Keratinocyte (primary cell): ENCODE results near the gene SRRD. TPM values are rescaled to one million over a fixed set of nuclear protein-coding genes. Genes with fewer than 3 reads are reported as not detected.

ENCODE experiments used
- DNase-seq: peaks from one replicate; pipeline ENCODE4 v3.0.0-alpha.2; 2011; ENCODE audit warnings: low read depth, missing footprints, low spot score
- FAIRE-seq: peaks from 2 replicates; lab custom pipeline; 2011; peaks lifted over from hg19 to GRCh38; lab: Jason Lieb, UNC
- H2AFZ ChIP-seq: 2 replicates; pipeline ENCODE4 v1.6.0; 2012; ENCODE audit warnings: low read length, control low read depth, inconsistent platforms; ENCODE audit not compliant: control insufficient read depth
- H3K27ac ChIP-seq: 2 replicates; pipeline ENCODE4 v1.5.1; 2011; ENCODE audit warnings: low read length; ENCODE audit not compliant: control insufficient read depth, insufficient read depth
- H3K27me3 ChIP-seq: 3 replicates; pipeline ENCODE4 v1.6.0; 2011; ENCODE audit warnings: low read length; ENCODE audit not compliant: control insufficient read depth, insufficient read depth; ENCODE audit errors: extremely low read depth
- H3K36me3 ChIP-seq, 2 experiments: 2 replicates in 1 of 2; 3 replicates in 1 of 2; pipeline ENCODE4 v1.5.1; 2011; ENCODE audit warnings: low read length in 2 of 2, mild to moderate bottlenecking in 1 of 2; ENCODE audit not compliant: control insufficient read depth in 2 of 2, insufficient read depth in 2 of 2; ENCODE audit errors: extremely low read depth in 1 of 2
- H3K4me1 ChIP-seq: 3 replicates; pipeline ENCODE4 v1.5.1; 2011; ENCODE audit warnings: low read length; ENCODE audit not compliant: control insufficient read depth, insufficient read depth; ENCODE audit errors: extremely low read depth
- H3K4me2 ChIP-seq: 3 replicates; pipeline ENCODE4 v1.6.0; 2011; ENCODE audit warnings: low read depth, low read length; ENCODE audit not compliant: control insufficient read depth, insufficient read depth; ENCODE audit errors: extremely low read depth
- H3K4me3 ChIP-seq, 3 experiments: fragments of 200-600 bp in 1 of 3; sonication (generic) in 1 of 3; 2 replicates in 2 of 3; 3 replicates in 1 of 3; pipeline ENCODE4 v1.5.1; 2011 to 2016; ENCODE audit warnings: low read length in 3 of 3, mild to moderate bottlenecking in 3 of 3, control low read depth in 2 of 3, inconsistent platforms in 1 of 3, low read depth in 1 of 3, mixed read lengths in 1 of 3, mixed run types in 1 of 3, moderate library complexity in 1 of 3; ENCODE audit not compliant: control insufficient read depth in 2 of 3, insufficient read depth in 2 of 3; ENCODE audit errors: extremely low read depth in 1 of 3
- H3K79me2 ChIP-seq: 2 replicates; pipeline ENCODE4 v1.6.0; 2012; ENCODE audit warnings: low read length; ENCODE audit not compliant: control insufficient read depth, insufficient read depth
- H3K9ac ChIP-seq: 3 replicates; pipeline ENCODE4 v1.6.0; 2011; ENCODE audit warnings: low read length; ENCODE audit not compliant: control insufficient read depth, insufficient read depth; ENCODE audit errors: extremely low read depth
- H3K9me1 ChIP-seq: 3 replicates; pipeline ENCODE4 v1.6.0; 2011; ENCODE audit warnings: low read length; ENCODE audit not compliant: control insufficient read depth, insufficient read depth; ENCODE audit errors: extremely low read depth
- H3K9me3 ChIP-seq: 2 replicates; pipeline ENCODE4 v1.5.1; 2012; ENCODE audit warnings: low read depth, low read length; ENCODE audit not compliant: control insufficient read depth
- H4K20me1 ChIP-seq: 3 replicates; pipeline ENCODE4 v1.6.0; 2011; ENCODE audit warnings: low read length; ENCODE audit not compliant: control insufficient read depth, insufficient read depth; ENCODE audit errors: extremely low read depth
- CTCF ChIP-seq, 3 experiments: IDR thresholded peaks in 1 of 3; conservative IDR thresholded peaks in 1 of 3; optimal IDR thresholded peaks in 1 of 3; 2 replicates in 2 of 3; 3 replicates in 1 of 3; pipeline versions ENCODE3 to v1.5.1; 2011; ENCODE audit warnings: low read length in 3 of 3, mild to moderate bottlenecking in 3 of 3, moderate library complexity in 2 of 3, control low read depth in 1 of 3, inconsistent platforms in 1 of 3; ENCODE audit not compliant: insufficient read depth in 2 of 3; ENCODE audit errors: extremely low read depth in 1 of 3
- EZH2 ChIP-seq: IDR thresholded peaks from one replicate; pipeline ENCODE4 v1.6.1; 2012; ENCODE audit warnings: inconsistent platforms, mild to moderate bottlenecking, low read length, moderate library complexity
- dilution Hi-C: fragments of 300-500 bp; cut with MboI; formaldehyde crosslinking; loops from one replicate; pipeline ENCODE4 v1.7.0; 2020; ENCODE audit warnings: low sequenced_read_pairs; ENCODE audit not compliant: extremely low pct_ligation_motif_present
- polyA plus RNA-seq, 5 experiments: library from polyadenylated mRNA; depleted of rRNA in 3 of 5; stranded (reverse) in 3 of 5; stranded (forward) in 1 of 5; unstranded in 1 of 5; fragments of >200 nt; gene quantifications; 1 replicate in 1 of 5; 2 replicates in 3 of 5; 3 replicates in 1 of 5; pipeline versions ENCODE4 v1.2.1 to v1.2.3, GENCODE V29; 2011 to 2012; ENCODE audit warnings: missing spikeins in 2 of 5, low read depth in 1 of 5, low replicate concordance in 1 of 5

SRRD gene
- polyA plus RNA-seq, 1 donor (not counting 4 experiments of a cell fraction or from before 2014, with no cell fraction given) = 45.0 TPM

- H3K9ac ChIP-seq = no peak overlapping the region
- H3K27me3 ChIP-seq = no peaks in the 10 kb centered on the region
- FAIRE-seq (no peak), DNase-seq (no peak)
- no peaks in the 10 kb centered on the region for H3K36me3 ChIP-seq
- H2AFZ ChIP-seq = no peak overlapping the region
- H3K4me3 ChIP-seq = no peak overlapping the region
- dilution Hi-C loops = no loop called here
- H3K4me1 ChIP-seq = peaks cover 7% of the 10 kb centered on the region
- no peak overlapping the region for H3K27ac ChIP-seq
- no peak overlapping the region for H3K4me2 ChIP-seq
- H3K79me2 ChIP-seq = peaks cover 6% of the 10 kb centered on the region
- no peak for TF ChIP-seq EZH2
- no peak for TF ChIP-seq CTCF (optimal IDR thresholded peaks at IDR 0.05 in 1 of 3, IDR thresholded peaks at IDR 0.05 in 1 of 3, conservative IDR thresholded peaks at IDR 0.05 in 1 of 3; ENCODE audit: extremely low read depth in 1 of 3, insufficient read depth in 2 of 3, low read length in 3 of 3)
- H3K9me1 ChIP-seq = peaks cover 2% of the 10 kb centered on the region
- H4K20me1 ChIP-seq = no peaks in the 10 kb centered on the region
- H3K9me3 ChIP-seq = no peaks in the 10 kb centered on the region
Observed at GRCh38 chr22:26443901-26444690, 39.6 kb upstream of the SRRD start.

- H3K27me3 ChIP-seq = no peaks in the 10 kb centered on the region
- no peak overlapping the region for H3K27ac ChIP-seq
- H3K9me3 ChIP-seq = no peaks in the 10 kb centered on the region
- DNase-seq (no peak), FAIRE-seq (no peak)
- TF ChIP-seq EZH2 = no peak
- TF ChIP-seq CTCF (optimal IDR thresholded peaks at IDR 0.05 in 1 of 3, IDR thresholded peaks at IDR 0.05 in 1 of 3, conservative IDR thresholded peaks at IDR 0.05 in 1 of 3; ENCODE audit: extremely low read depth in 1 of 3, insufficient read depth in 2 of 3, low read length in 3 of 3) = no peak
- peaks cover 2% of the 10 kb centered on the region for H3K79me2 ChIP-seq
- dilution Hi-C loops = no loop called here
- no peaks in the 10 kb centered on the region for H4K20me1 ChIP-seq
- H3K36me3 ChIP-seq = no peaks in the 10 kb centered on the region
- H3K4me2 ChIP-seq = no peak overlapping the region
- H3K4me1 ChIP-seq = peaks cover 5% of the 10 kb centered on the region
- peaks cover 2% of the 10 kb centered on the region for H3K9me1 ChIP-seq
- H3K4me3 ChIP-seq = no peak overlapping the region
- no peak overlapping the region for H3K9ac ChIP-seq
- no peak overlapping the region for H2AFZ ChIP-seq
Observed at GRCh38 chr22:26444777-26445176, 38.9 kb upstream of the SRRD start.
